ENCODE results near the gene PTPRF.

The PTPRF gene

DNA sequence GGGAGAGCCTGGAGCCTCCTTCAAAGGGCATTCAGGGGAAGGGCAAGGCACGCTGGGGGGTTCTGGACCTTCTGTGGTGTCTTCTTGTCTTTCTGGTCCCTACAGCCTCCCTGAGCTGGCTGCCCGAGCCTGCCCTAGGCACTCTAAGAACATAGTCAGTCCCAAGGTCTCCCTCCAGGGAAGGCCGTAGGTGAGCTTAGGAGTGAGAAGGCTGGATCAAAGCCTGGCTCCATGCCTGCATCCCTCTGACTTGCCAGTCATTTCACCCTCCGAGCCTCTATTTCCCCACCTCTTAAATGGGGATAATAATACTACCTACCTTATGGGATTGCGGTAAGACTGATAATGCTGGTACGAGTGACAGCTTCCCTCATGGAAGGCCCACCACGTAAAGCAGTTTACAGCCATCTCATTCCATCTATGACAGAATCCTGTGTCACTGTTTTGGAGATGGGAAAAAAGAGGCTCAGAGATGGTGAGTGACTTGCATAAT, 20.8 kb downstream of the PTPRF start:
- no peak overlapping the region for H3K27ac ChIP-seq
- TF ChIP-seq, protein P1, sequence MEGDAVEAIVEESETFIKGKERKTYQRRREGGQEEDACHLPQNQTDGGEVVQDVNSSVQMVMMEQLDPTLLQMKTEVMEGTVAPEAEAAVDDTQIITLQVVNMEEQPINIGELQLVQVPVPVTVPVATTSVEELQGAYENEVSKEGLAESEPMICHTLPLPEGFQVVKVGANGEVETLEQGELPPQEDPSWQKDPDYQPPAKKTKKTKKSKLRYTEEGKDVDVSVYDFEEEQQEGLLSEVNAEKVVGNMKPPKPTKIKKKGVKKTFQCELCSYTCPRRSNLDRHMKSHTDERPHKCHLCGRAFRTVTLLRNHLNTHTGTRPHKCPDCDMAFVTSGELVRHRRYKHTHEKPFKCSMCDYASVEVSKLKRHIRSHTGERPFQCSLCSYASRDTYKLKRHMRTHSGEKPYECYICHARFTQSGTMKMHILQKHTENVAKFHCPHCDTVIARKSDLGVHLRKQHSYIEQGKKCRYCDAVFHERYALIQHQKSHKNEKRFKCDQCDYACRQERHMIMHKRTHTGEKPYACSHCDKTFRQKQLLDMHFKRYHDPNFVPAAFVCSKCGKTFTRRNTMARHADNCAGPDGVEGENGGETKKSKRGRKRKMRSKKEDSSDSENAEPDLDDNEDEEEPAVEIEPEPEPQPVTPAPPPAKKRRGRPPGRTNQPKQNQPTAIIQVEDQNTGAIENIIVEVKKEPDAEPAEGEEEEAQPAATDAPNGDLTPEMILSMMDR (IDR thresholded peaks at IDR 0.05) = no peak

DNA sequence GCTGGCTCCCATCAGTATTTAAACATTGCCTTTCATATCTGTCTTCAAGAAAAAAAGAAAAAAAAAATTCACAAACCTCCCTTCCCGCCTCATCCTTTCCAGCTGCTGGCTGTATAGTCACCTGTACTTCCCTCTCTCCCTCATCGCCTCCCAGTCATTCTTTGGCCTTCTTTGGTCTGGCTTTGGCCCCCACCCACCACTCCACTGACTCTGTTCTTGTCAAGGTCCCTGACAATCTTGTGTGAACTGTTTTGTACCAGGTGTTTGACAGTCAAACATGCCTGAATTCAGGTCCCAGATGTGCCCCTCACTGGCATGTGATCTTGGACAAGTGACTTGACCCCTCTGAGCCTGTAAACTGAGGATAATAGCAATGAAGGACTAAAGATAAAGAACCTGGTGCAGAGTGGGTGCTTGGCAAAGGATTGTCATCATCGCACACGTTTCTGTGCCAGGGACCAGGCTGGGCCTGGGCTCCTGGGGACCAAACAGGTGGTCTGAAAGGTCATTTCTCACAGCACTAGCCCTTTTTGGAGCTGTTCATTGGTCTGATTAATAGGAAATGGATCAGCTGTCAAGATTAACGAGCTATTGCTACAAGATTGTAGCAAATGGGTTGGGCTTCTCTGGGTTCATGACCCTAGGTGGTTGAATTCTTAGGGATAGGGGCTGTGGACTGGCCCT, 21.5 kb downstream of the PTPRF start:
- no peaks in the 10 kb centered on the region for H3K36me3 ChIP-seq
- H3K4me3 ChIP-seq (ENCODE audit: low read depth in 1 of 2, low read length in 1 of 2) = no peak overlapping the region
- peaks cover 28% of the 10 kb centered on the region for H3K27me3 ChIP-seq
- H3K4me1 ChIP-seq (ENCODE audit: control insufficient read depth in 1 of 2, insufficient read depth in 1 of 2, low read depth in 1 of 2, low read length in 1 of 2) = peaks cover 6% of the 10 kb centered on the region in 2 experiments
- no peak overlapping the region for H3K27ac ChIP-seq
- no peaks in the 10 kb centered on the region for H3K9me3 ChIP-seq
- TF ChIP-seq, protein P1 (IDR thresholded peaks at IDR 0.05) = no peak

More for the DNA sequence above, 20.8 kb downstream of the PTPRF start:
- H3K4me1 ChIP-seq (ENCODE audit: control insufficient read depth in 1 of 2, insufficient read depth in 1 of 2, low read depth in 1 of 2, low read length in 1 of 2) = peaks cover 6% of the 10 kb centered on the region in 2 experiments
- H3K9me3 ChIP-seq = no peaks in the 10 kb centered on the region
- H3K27me3 ChIP-seq = peaks cover 28% of the 10 kb centered on the region
- H3K36me3 ChIP-seq = no peaks in the 10 kb centered on the region
- H3K4me3 ChIP-seq (ENCODE audit: low read depth in 1 of 2, low read length in 1 of 2) = no peak overlapping the region

DNA sequence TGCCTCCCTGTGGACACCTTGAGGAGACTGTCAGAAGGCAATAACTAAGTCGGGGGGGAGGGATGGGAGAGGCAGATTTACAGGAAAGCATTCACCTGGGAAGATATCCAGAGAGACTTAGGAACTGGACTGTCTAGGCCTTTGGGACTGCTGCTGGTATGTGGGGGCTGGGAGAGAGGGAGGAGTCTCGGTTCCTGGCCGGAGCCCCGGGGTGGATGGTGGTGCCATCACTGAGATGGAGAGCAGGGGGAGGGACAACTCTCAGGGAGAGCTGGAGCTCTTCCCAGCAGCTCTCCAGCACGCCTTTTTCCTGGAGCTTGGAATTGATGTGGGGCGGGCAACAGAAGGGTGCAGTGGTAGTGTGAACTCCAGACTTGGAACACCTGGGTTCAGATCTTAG, 22.1 kb downstream of the PTPRF start:
- H3K36me3 ChIP-seq = no peaks in the 10 kb centered on the region

DNA sequence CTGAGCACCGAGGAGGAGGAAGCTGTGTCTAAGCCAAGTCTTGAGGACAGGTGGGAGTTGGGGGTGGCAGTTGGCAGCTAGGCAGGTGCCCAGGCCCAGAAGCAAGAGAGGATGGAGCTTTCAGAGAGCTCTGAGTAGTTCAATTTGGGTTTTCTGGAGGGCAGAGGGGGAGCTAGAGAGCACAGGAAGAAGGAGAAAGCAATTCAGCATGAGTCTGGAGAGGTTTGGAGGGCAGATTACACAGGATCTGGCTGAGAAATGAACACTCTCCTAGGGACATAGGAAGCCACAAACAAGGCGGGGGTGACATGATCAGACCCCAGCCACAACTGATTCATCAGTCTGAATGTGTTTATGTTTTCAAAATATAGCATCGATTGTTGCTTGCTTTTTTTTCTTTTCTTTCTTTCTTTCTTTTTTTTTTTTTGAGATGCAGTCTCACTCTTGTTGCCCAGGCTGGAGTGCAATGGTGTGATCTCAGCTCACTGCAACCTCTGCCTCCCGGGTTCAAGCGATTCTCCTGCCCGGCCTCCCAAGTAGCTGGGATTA, 23.8 kb downstream of the PTPRF start:
- H3K9me3 ChIP-seq = no peaks in the 10 kb centered on the region
- no peak overlapping the region for H3K4me3 ChIP-seq (ENCODE audit: low read depth in 1 of 2, low read length in 1 of 2)
- H3K36me3 ChIP-seq = no peaks in the 10 kb centered on the region
- H3K27ac ChIP-seq = no peak overlapping the region
- TF ChIP-seq, protein P1 (IDR thresholded peaks at IDR 0.05) = no peak
- peaks cover 6% of the 10 kb centered on the region in 2 experiments for H3K4me1 ChIP-seq (ENCODE audit: control insufficient read depth in 1 of 2, insufficient read depth in 1 of 2, low read depth in 1 of 2, low read length in 1 of 2)
- H3K27me3 ChIP-seq = peaks cover 41% of the 10 kb centered on the region

More for the DNA sequence above, 22.1 kb downstream of the PTPRF start:
- H3K27me3 ChIP-seq = peaks cover 30% of the 10 kb centered on the region
- TF ChIP-seq, protein P1 (IDR thresholded peaks at IDR 0.05) = no peak
- no peaks in the 10 kb centered on the region for H3K9me3 ChIP-seq
- peaks cover 6% of the 10 kb centered on the region in 2 experiments for H3K4me1 ChIP-seq (ENCODE audit: control insufficient read depth in 1 of 2, insufficient read depth in 1 of 2, low read depth in 1 of 2, low read length in 1 of 2)
- no peak overlapping the region for H3K4me3 ChIP-seq (ENCODE audit: low read depth in 1 of 2, low read length in 1 of 2)
- H3K27ac ChIP-seq = no peak overlapping the region

DNA sequence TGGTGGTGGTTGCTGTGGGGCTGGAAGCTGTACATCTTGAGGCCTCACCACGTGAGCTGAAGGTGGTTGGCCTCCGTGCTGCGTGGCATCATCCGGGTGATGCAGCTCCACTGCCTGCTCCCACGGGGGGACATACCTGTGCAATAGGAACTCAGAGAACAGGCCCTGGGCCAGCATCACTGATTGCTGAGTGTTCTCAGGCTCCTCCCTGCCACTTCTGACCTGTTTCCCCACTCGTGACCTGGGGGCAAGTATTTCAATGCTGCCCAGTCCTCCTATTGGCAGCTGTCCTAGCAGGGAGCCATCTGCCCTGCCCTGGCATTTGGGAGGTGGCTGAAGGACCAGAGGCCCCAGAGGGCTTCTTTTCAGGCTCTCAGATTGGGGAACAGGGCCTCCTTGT, 26.1 kb downstream of the PTPRF start:
- no peak overlapping the region for H3K27ac ChIP-seq
- H3K4me3 ChIP-seq (ENCODE audit: low read depth in 1 of 2, low read length in 1 of 2) = no peak overlapping the region
- H3K4me1 ChIP-seq (ENCODE audit: control insufficient read depth in 1 of 2, insufficient read depth in 1 of 2, low read depth in 1 of 2, low read length in 1 of 2) = no peaks in the 10 kb centered on the region
- H3K27me3 ChIP-seq = peaks cover 18% of the 10 kb centered on the region
- TF ChIP-seq, protein P1 (IDR thresholded peaks at IDR 0.05) = no peak
- no peaks in the 10 kb centered on the region for H3K36me3 ChIP-seq
- no peaks in the 10 kb centered on the region for H3K9me3 ChIP-seq
